ENCODE measurements around the gene CPT1A.

The CPT1A gene

GRCh38 chr11:68828155-68828931, 13.4 kb downstream of the CPT1A start:
- Histone ChIP-seq H3K9ac (ENCODE audit: low read length) (no peak overlapping the region), H3K9me3 (ENCODE audit: control insufficient read depth, insufficient read depth, low read depth, low read length) (no peaks in the 10 kb centered on the region), H3K4me1 (ENCODE audit: control insufficient read depth, insufficient read depth, low read length) (peaks cover 27% of the 10 kb centered on the region), H3K27me3 (ENCODE audit: control insufficient read depth, insufficient read depth, low read length) (no peaks in the 10 kb centered on the region), H3K4me3 (ENCODE audit: low read depth, low read length) (no peak overlapping the region), H3K27ac (ENCODE audit: low read depth, low read length) (no peak overlapping the region), H3K36me3 (ENCODE audit: control insufficient read depth, insufficient read depth, low read length) (no peaks in the 10 kb centered on the region)

- peaks cover 21% of the 10 kb centered on the region for H3K4me1 ChIP-seq (ENCODE audit: control insufficient read depth, insufficient read depth, low read length)
- no peak overlapping the region for H3K27ac ChIP-seq (ENCODE audit: low read depth, low read length)
- no peaks in the 10 kb centered on the region for H3K27me3 ChIP-seq (ENCODE audit: control insufficient read depth, insufficient read depth, low read length)
- H3K4me3 ChIP-seq (ENCODE audit: low read depth, low read length) = no peak overlapping the region
- H3K9me3 ChIP-seq (ENCODE audit: control insufficient read depth, insufficient read depth, low read depth, low read length) = no peaks in the 10 kb centered on the region
- no peaks in the 10 kb centered on the region for H3K36me3 ChIP-seq (ENCODE audit: control insufficient read depth, insufficient read depth, low read length)
- no peak overlapping the region for H3K9ac ChIP-seq (ENCODE audit: low read length)
Measured at GRCh38 chr11:68827733-68828132, 14.0 kb downstream of the CPT1A start.

- no peaks in the 10 kb centered on the region for H3K27me3 ChIP-seq (ENCODE audit: control insufficient read depth, insufficient read depth, low read length)
- peaks cover 17% of the 10 kb centered on the region for H3K4me1 ChIP-seq (ENCODE audit: control insufficient read depth, insufficient read depth, low read length)
- no peak overlapping the region for H3K4me3 ChIP-seq (ENCODE audit: low read depth, low read length)
- H3K27ac ChIP-seq (ENCODE audit: low read depth, low read length) = no peak overlapping the region
- no peaks in the 10 kb centered on the region for H3K9me3 ChIP-seq (ENCODE audit: control insufficient read depth, insufficient read depth, low read depth, low read length)
- H3K36me3 ChIP-seq (ENCODE audit: control insufficient read depth, insufficient read depth, low read length) = peaks cover 2% of the 10 kb centered on the region; the same call in 1 of the 2 replicates
- no peak overlapping the region for H3K9ac ChIP-seq (ENCODE audit: low read length)
Measured at GRCh38 chr11:68826726-68827125, 15.0 kb downstream of the CPT1A start.

GRCh38 chr11:68825571-68825970, 16.1 kb downstream of the CPT1A start:
- no peak overlapping the region for H3K9ac ChIP-seq (ENCODE audit: low read length)

GRCh38 chr11:68822546-68822945, 19.2 kb downstream of the CPT1A start:
- no peak overlapping the region for H3K27ac ChIP-seq (ENCODE audit: low read depth, low read length)
- H3K4me1 ChIP-seq (ENCODE audit: control insufficient read depth, insufficient read depth, low read length) = no peaks in the 10 kb centered on the region
- H3K9ac ChIP-seq (ENCODE audit: low read length) = no peak overlapping the region
- H3K4me3 ChIP-seq (ENCODE audit: low read depth, low read length) = no peak overlapping the region
- H3K27me3 ChIP-seq (ENCODE audit: control insufficient read depth, insufficient read depth, low read length) = no peaks in the 10 kb centered on the region
- H3K36me3 ChIP-seq (ENCODE audit: control insufficient read depth, insufficient read depth, low read length) = peaks cover 2% of the 10 kb centered on the region; the same call in 1 of the 2 replicates
- no peaks in the 10 kb centered on the region for H3K9me3 ChIP-seq (ENCODE audit: control insufficient read depth, insufficient read depth, low read depth, low read length)

More at GRCh38 chr11:68825571-68825970, 16.1 kb downstream of the CPT1A start:
- Histone ChIP-seq H3K36me3 (ENCODE audit: control insufficient read depth, insufficient read depth, low read length) (peaks cover 2% of the 10 kb centered on the region; the same call in 1 of the 2 replicates), H3K4me1 (ENCODE audit: control insufficient read depth, insufficient read depth, low read length) (peaks cover 8% of the 10 kb centered on the region), H3K4me3 (ENCODE audit: low read depth, low read length) (no peak overlapping the region), H3K27ac (ENCODE audit: low read depth, low read length) (no peak overlapping the region), H3K27me3 (ENCODE audit: control insufficient read depth, insufficient read depth, low read length) (no peaks in the 10 kb centered on the region), H3K9me3 (ENCODE audit: control insufficient read depth, insufficient read depth, low read depth, low read length) (no peaks in the 10 kb centered on the region)

- Histone ChIP-seq H3K27ac (ENCODE audit: low read depth, low read length) (no peak overlapping the region), H3K36me3 (ENCODE audit: control insufficient read depth, insufficient read depth, low read length) (peaks cover 2% of the 10 kb centered on the region; the same call in 1 of the 2 replicates), H3K4me3 (ENCODE audit: low read depth, low read length) (no peak overlapping the region), H3K9ac (ENCODE audit: low read length) (no peak overlapping the region), H3K9me3 (ENCODE audit: control insufficient read depth, insufficient read depth, low read depth, low read length) (no peaks in the 10 kb centered on the region), H3K4me1 (ENCODE audit: control insufficient read depth, insufficient read depth, low read length) (peaks cover 1% of the 10 kb centered on the region; the same call in 1 of the 2 replicates), H3K27me3 (ENCODE audit: control insufficient read depth, insufficient read depth, low read length) (no peaks in the 10 kb centered on the region)
Measured at GRCh38 chr11:68821670-68822069, 20.0 kb downstream of the CPT1A start.

GRCh38 chr11:68819362-68819761, 22.4 kb downstream of the CPT1A start:
- H3K4me3 ChIP-seq (ENCODE audit: low read depth, low read length) = no peak overlapping the region
- no peak overlapping the region for H3K9ac ChIP-seq (ENCODE audit: low read length)
- H3K36me3 ChIP-seq (ENCODE audit: control insufficient read depth, insufficient read depth, low read length) = peaks cover 14% of the 10 kb centered on the region; the same call in 1 of the 2 replicates

GRCh38 chr11:68818181-68818580, 23.5 kb downstream of the CPT1A start:
- Histone ChIP-seq H3K4me1 (ENCODE audit: control insufficient read depth, insufficient read depth, low read length) (peaks cover 3% of the 10 kb centered on the region; the same call in 1 of the 2 replicates), H3K27ac (ENCODE audit: low read depth, low read length) (no peak overlapping the region), H3K36me3 (ENCODE audit: control insufficient read depth, insufficient read depth, low read length) (peaks cover 19% of the 10 kb centered on the region; the same call in 1 of the 2 replicates), H3K9me3 (ENCODE audit: control insufficient read depth, insufficient read depth, low read depth, low read length) (no peaks in the 10 kb centered on the region), H3K4me3 (ENCODE audit: low read depth, low read length) (no peak overlapping the region), H3K9ac (ENCODE audit: low read length) (no peak overlapping the region), H3K27me3 (ENCODE audit: control insufficient read depth, insufficient read depth, low read length) (no peaks in the 10 kb centered on the region)

More at GRCh38 chr11:68819362-68819761, 22.4 kb downstream of the CPT1A start:
- H3K9me3 ChIP-seq (ENCODE audit: control insufficient read depth, insufficient read depth, low read depth, low read length) = no peaks in the 10 kb centered on the region
- H3K4me1 ChIP-seq (ENCODE audit: control insufficient read depth, insufficient read depth, low read length) = peaks cover 3% of the 10 kb centered on the region; the same call in 1 of the 2 replicates
- no peaks in the 10 kb centered on the region for H3K27me3 ChIP-seq (ENCODE audit: control insufficient read depth, insufficient read depth, low read length)
- no peak overlapping the region for H3K27ac ChIP-seq (ENCODE audit: low read depth, low read length)

- Histone ChIP-seq H3K36me3 (ENCODE audit: control insufficient read depth, insufficient read depth, low read length) (peaks cover 18% of the 10 kb centered on the region; the same call in 1 of the 2 replicates), H3K9ac (ENCODE audit: low read length) (no peak overlapping the region), H3K4me1 (ENCODE audit: control insufficient read depth, insufficient read depth, low read length) (peaks cover 3% of the 10 kb centered on the region; the same call in 1 of the 2 replicates), H3K27ac (ENCODE audit: low read depth, low read length) (no peak overlapping the region), H3K4me3 (ENCODE audit: low read depth, low read length) (no peak overlapping the region), H3K9me3 (ENCODE audit: control insufficient read depth, insufficient read depth, low read depth, low read length) (no peaks in the 10 kb centered on the region), H3K27me3 (ENCODE audit: control insufficient read depth, insufficient read depth, low read length) (no peaks in the 10 kb centered on the region)
Measured at GRCh38 chr11:68817554-68817953, 24.2 kb downstream of the CPT1A start.

GRCh38 chr11:68816917-68817419, 24.7 kb downstream of the CPT1A start:
- H3K27ac ChIP-seq (ENCODE audit: low read depth, low read length) = no peak overlapping the region
- peaks cover 21% of the 10 kb centered on the region for H3K36me3 ChIP-seq (ENCODE audit: control insufficient read depth, insufficient read depth, low read length)
- H3K4me1 ChIP-seq (ENCODE audit: control insufficient read depth, insufficient read depth, low read length) = peaks cover 3% of the 10 kb centered on the region; the same call in 1 of the 2 replicates
- H3K9ac ChIP-seq (ENCODE audit: low read length) = no peak overlapping the region
- H3K27me3 ChIP-seq (ENCODE audit: control insufficient read depth, insufficient read depth, low read length) = no peaks in the 10 kb centered on the region
- no peak overlapping the region for H3K4me3 ChIP-seq (ENCODE audit: low read depth, low read length)
- H3K9me3 ChIP-seq (ENCODE audit: control insufficient read depth, insufficient read depth, low read depth, low read length) = no peaks in the 10 kb centered on the region

GRCh38 chr11:68816251-68816776, 25.4 kb downstream of the CPT1A start:
- H3K27ac ChIP-seq (ENCODE audit: low read depth, low read length) = no peak overlapping the region
- H3K9me3 ChIP-seq (ENCODE audit: control insufficient read depth, insufficient read depth, low read depth, low read length) = no peaks in the 10 kb centered on the region
- H3K9ac ChIP-seq (ENCODE audit: low read length) = no peak overlapping the region
- H3K36me3 ChIP-seq (ENCODE audit: control insufficient read depth, insufficient read depth, low read length) = peaks cover 24% of the 10 kb centered on the region
- H3K4me1 ChIP-seq (ENCODE audit: control insufficient read depth, insufficient read depth, low read length) = peaks cover 3% of the 10 kb centered on the region; the same call in 1 of the 2 replicates
- H3K27me3 ChIP-seq (ENCODE audit: control insufficient read depth, insufficient read depth, low read length) = no peaks in the 10 kb centered on the region
- no peak overlapping the region for H3K4me3 ChIP-seq (ENCODE audit: low read depth, low read length)

Data from HUES6 (cell line).